ENCODE results near the gene PCDHGB6. TPM values are rescaled to one million over a fixed set of nuclear protein-coding genes. Genes with fewer than 3 reads are reported as not detected.
"Not testable (repeated sequence)": the region's sequence is repeated elsewhere in the genome, so short reads cannot be mapped to it uniquely, and the experiment has no call there.

PCDHGB6 gene
- total RNA-seq, 4 donors from 2014 or later = 1.4 to 4.6 (median 2.9) TPM

- no peaks in the 10 kb centered on the region for H3K36me3 ChIP-seq
- in situ Hi-C loops (cut with MboI; ENCODE audit: low sequenced_read_pairs in 4 of 4) (no loop called here), intact Hi-C loops (cut with DNase I; ENCODE audit: low total_unique reads) (loop anchor here (5.0 kb wide), 1 partner anchor 40 kb away; the partner anchor contains the start of gene PCDHGA10)
- peaks cover 0 to 13% (median 4%) of the 10 kb centered on the region in 3 donors for H3K9me3 ChIP-seq
- ATAC-seq (no peak), DNase-seq (no peak)
- TF ChIP-seq, protein P1, sequence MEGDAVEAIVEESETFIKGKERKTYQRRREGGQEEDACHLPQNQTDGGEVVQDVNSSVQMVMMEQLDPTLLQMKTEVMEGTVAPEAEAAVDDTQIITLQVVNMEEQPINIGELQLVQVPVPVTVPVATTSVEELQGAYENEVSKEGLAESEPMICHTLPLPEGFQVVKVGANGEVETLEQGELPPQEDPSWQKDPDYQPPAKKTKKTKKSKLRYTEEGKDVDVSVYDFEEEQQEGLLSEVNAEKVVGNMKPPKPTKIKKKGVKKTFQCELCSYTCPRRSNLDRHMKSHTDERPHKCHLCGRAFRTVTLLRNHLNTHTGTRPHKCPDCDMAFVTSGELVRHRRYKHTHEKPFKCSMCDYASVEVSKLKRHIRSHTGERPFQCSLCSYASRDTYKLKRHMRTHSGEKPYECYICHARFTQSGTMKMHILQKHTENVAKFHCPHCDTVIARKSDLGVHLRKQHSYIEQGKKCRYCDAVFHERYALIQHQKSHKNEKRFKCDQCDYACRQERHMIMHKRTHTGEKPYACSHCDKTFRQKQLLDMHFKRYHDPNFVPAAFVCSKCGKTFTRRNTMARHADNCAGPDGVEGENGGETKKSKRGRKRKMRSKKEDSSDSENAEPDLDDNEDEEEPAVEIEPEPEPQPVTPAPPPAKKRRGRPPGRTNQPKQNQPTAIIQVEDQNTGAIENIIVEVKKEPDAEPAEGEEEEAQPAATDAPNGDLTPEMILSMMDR (IDR thresholded peaks at IDR 0.05 in 4 of 5, conservative IDR thresholded peaks at IDR 0.05 in 1 of 5) = no peak
- TF ChIP-seq POLR2A (IDR thresholded peaks at IDR 0.05) = no peak
- H3K4me1 ChIP-seq = peaks cover 0 to 4% of the 10 kb centered on the region in 2 donors
- no peak overlapping the region for H3K27ac ChIP-seq
- peak overlapping the region in 1 of 4 donors; percentile 50 for H3K4me3 ChIP-seq
- peaks cover 0 to 15% (median 8%) of the 10 kb centered on the region in 3 donors for H3K27me3 ChIP-seq
Measured at GRCh38 chr5:141371572-141372475, 36.0 kb upstream of the PCDHGB6 start.

GRCh38 chr5:141373673-141374317 lies 34.0 kb upstream of the PCDHGB6 start, which contains the start of gene PCDHGA6:
TSS of gene PCDHGA6 (plus strand) at chr5:141373891. CDS start at chr5:141374084, 193 bp downstream.
- peaks cover 0 to 13% (median 4%) of the 10 kb centered on the region in 3 donors for H3K9me3 ChIP-seq
- H3K36me3 ChIP-seq = no peaks in the 10 kb centered on the region
- TF ChIP-seq POLR2A (IDR thresholded peaks at IDR 0.05) = no peak
- TF ChIP-seq, protein P1 (IDR thresholded peaks at IDR 0.05 in 4 of 5, conservative IDR thresholded peaks at IDR 0.05 in 1 of 5) = peak in 3 of 5 experiments; percentile 41 to 55 (median 45)
- ATAC-seq = no peak
- H3K27ac ChIP-seq = no peak within 1 kb of the TSS
- H3K4me3 ChIP-seq = peak within 1 kb of the TSS; percentile 23 to 53 (median 42)
- in situ Hi-C loops (cut with MboI; ENCODE audit: low sequenced_read_pairs in 4 of 4) (no loop called here), intact Hi-C loops (cut with DNase I; ENCODE audit: low total_unique reads) (loop anchor here (5.0 kb wide), 1 partner anchor 39 kb away; the partner anchor contains the start of gene PCDHGA10)
- peaks cover 0 to 11% (median 8%) of the 10 kb centered on the region in 3 donors for H3K27me3 ChIP-seq
- peaks cover 0 to 4% of the 10 kb centered on the region in 2 donors for H3K4me1 ChIP-seq
- no peak for DNase-seq

DNA sequence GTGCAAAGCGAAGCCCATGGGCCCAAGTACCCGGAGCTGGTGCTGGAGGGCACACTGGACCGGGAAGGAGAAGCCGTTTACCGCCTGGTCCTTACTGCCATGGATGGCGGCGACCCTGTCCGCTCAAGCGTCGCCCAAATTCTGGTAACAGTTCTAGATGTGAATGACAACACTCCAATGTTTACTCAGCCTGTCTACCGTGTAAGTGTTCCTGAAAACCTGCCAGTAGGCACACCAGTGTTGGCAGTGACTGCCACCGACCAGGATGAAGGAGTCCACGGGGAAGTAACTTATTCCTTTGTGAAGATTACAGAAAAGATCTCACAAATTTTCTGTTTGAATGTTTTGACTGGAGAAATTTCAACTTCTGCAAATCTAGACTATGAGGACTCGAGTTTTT lies 33.2 kb upstream of the PCDHGB6 start:
- Histone ChIP-seq H3K4me1 (peaks cover 0 to 4% of the 10 kb centered on the region in 2 donors), H3K27me3 (peaks cover 0 to 8% (median 5%) of the 10 kb centered on the region in 3 donors), H3K9me3 (peaks cover 0 to 13% (median 4%) of the 10 kb centered on the region in 3 donors), H3K4me3 (peak overlapping the region in 2 of 4 donors; percentile 43 to 53), H3K27ac (no peak overlapping the region), H3K36me3 (no peaks in the 10 kb centered on the region)
- no peak for ATAC-seq
- TF ChIP-seq, protein P1 (IDR thresholded peaks at IDR 0.05 in 4 of 5, conservative IDR thresholded peaks at IDR 0.05 in 1 of 5) = no peak
- TF ChIP-seq POLR2A (IDR thresholded peaks at IDR 0.05) = no peak
- no peak for DNase-seq
- intact Hi-C loops (cut with DNase I; ENCODE audit: low total_unique reads) = loop anchor here (5.0 kb wide), 1 partner anchor 38 kb away; the partner anchor contains the start of gene PCDHGA10
- in situ Hi-C loops (cut with MboI; ENCODE audit: low sequenced_read_pairs in 4 of 4) = no loop called here

DNA sequence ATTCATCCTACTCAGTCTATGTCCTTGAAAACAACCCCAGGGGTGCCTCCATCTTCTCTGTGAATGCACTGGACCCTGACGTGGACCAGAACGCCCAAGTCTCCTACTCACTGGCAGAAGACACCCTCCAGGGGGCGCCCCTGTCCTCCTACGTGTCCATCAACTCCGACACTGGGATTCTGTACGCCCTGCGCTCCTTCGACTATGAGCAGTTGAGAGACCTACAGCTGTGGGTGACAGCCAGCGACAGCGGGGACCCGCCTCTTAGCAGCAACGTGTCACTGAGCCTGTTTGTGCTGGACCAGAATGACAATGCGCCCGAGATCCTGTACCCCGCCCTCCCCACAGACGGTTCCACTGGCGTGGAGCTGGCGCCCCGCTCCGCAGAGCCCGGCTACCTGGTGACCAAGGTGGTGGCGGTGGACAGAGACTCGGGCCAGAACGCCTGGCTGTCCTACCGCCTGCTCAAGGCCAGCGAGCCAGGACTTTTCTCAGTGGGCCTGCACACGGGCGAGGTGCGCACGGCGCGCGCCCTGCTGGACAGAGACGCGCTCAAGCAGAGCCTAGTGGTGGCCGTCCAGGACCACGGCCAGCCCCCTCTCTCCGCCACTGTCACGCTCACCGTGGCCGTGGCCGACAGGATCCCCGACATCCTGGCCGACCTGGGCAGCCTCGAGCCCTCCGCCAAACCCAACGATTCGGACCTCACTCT lies 32.2 kb upstream of the PCDHGB6 start:
- H3K4me3 ChIP-seq; intact Hi-C loops (cut with DNase I; ENCODE audit: low total_unique reads); H3K36me3 ChIP-seq; in situ Hi-C loops (cut with MboI; ENCODE audit: low sequenced_read_pairs in 4 of 4); DNase-seq; H3K27me3 ChIP-seq; H3K4me1 ChIP-seq; H3K27ac ChIP-seq; ATAC-seq: not testable (repeated sequence)
- H3K9me3 ChIP-seq = peaks cover 0 to 13% (median 4%) of the 10 kb centered on the region in 3 donors
